Fibroblast of villous mesenchyme (primary cell): ENCODE results near the gene FBXO38. TPM values are rescaled to one million over a fixed set of nuclear protein-coding genes. Genes with fewer than 3 reads are reported as not detected.

Source experiments
- DNase-seq: peaks from one replicate; pipeline ENCODE4 v3.0.0-alpha.2; 2010; ENCODE audit warnings: low read depth
- H3K4me3 ChIP-seq: 2 replicates; pipeline ENCODE4 v1.5.1; 2011; ENCODE audit warnings: low read depth, mild to moderate bottlenecking, low read length
- total RNA-seq: library from RNA; depleted of rRNA; stranded (reverse); fragments of >200 nt; gene quantifications from 2 replicates; pipeline ENCODE4 v1.2.3, GENCODE V29; 2012
- TF ChIP-seq, protein P1 (sequence below): IDR thresholded peaks from 2 replicates; pipeline ENCODE4 v1.5.1; 2012; ENCODE audit warnings: low read depth, mild to moderate bottlenecking, low read length; ENCODE audit not compliant: insufficient read depth

FBXO38 gene
- total RNA-seq, 1 donor: 74.7 TPM

DNA sequence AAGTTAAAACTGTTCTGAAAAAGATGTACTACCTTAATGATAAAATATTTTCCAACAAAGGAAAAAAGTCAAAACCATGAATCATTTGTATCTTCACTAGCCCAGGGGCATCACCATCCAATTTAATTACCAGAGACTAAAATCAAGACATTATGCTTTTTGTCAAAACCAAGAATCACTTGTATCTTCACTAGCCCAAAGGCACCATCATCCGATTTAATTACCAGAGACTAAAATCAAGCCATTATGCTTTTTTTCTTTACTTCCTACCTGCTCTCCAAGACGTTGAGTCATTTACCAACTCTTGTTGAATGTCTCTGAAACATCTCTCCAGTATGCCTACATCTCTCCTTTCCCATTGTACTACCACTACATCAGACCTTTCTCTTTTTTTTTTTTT is 37.9 kb downstream of the FBXO38 start:
- no peak overlapping the region for H3K4me3 ChIP-seq
- TF ChIP-seq, protein P1, sequence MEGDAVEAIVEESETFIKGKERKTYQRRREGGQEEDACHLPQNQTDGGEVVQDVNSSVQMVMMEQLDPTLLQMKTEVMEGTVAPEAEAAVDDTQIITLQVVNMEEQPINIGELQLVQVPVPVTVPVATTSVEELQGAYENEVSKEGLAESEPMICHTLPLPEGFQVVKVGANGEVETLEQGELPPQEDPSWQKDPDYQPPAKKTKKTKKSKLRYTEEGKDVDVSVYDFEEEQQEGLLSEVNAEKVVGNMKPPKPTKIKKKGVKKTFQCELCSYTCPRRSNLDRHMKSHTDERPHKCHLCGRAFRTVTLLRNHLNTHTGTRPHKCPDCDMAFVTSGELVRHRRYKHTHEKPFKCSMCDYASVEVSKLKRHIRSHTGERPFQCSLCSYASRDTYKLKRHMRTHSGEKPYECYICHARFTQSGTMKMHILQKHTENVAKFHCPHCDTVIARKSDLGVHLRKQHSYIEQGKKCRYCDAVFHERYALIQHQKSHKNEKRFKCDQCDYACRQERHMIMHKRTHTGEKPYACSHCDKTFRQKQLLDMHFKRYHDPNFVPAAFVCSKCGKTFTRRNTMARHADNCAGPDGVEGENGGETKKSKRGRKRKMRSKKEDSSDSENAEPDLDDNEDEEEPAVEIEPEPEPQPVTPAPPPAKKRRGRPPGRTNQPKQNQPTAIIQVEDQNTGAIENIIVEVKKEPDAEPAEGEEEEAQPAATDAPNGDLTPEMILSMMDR: no peak
- no peak for DNase-seq

DNA sequence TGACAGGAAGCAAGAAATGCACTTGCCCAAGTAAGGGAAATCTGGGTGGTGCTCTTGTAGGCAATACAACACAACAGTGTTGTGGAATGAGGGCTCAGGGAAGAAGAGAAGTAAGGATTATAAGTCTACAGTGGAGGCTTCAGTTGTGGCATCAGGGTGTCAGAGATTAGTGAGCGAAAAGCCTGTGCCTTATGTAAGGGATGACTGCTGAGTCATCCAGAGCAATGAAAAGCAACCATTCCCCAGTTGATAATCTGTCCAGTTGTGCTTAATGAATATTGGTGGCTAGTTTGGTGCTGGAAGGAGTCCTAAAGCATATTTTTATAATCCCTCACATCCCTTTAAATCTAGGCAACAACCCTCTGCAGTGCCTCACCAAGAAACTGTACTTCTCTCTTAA is 42.0 kb downstream of the FBXO38 start:
- TF ChIP-seq, protein P1: no peak
- peak; percentile 23 for DNase-seq
- no peak overlapping the region for H3K4me3 ChIP-seq

DNA sequence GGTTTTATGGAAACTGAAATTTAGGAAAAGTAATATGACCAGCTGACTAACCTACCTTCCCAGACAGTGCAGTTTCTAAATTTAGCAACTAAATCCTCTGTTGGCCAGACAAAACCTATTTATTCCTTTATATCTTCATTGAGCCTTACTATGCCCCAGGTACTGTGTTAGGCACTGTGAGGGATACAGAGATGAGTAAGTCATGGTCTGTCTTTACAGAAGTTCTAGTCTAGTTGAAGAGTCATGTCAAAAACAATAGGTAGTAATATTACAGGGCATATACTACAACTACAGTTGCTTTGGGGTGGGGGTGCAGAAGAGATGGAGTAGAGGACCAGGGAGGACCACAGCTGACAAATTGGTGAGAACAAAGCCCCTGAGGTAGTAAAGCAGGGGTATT is 42.8 kb downstream of the FBXO38 start:
- TF ChIP-seq, protein P1: no peak
- H3K4me3 ChIP-seq: no peak overlapping the region
- DNase-seq: no peak

DNA sequence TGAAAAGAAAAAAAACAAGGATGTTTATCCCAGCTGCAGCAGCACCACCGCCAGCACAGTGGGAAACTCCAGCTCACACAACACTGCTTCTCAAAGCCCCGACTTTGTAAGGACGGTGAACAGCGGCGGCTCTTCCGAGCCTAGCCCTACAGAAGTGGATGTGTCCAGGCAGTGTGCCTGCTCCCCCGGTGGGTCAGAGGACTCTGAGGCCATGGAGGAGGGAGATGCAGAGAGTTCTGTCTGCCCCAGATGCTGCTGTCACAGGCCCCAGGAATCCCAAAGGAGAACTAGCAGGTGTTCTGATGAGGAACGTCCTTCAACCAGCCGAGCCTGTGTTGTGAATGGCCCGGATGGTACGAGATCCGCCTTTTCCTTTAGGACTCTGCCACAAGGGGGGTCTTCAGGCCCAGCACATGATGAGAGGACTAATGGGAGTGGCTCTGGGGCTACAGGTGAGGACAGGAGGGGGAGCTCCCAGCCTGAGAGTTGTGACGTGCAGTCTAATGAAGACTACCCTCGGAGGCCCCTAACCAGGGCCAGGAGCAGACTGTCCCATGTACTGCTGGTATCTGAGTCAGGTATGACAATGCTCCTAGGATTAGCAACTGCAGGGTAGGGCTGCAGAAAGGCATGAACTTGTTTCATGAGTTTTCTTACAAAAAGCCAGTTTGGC is 43.7 kb downstream of the FBXO38 start:
- TF ChIP-seq, protein P1: no peak
- DNase-seq: no peak
- H3K4me3 ChIP-seq: no peak overlapping the region

DNA sequence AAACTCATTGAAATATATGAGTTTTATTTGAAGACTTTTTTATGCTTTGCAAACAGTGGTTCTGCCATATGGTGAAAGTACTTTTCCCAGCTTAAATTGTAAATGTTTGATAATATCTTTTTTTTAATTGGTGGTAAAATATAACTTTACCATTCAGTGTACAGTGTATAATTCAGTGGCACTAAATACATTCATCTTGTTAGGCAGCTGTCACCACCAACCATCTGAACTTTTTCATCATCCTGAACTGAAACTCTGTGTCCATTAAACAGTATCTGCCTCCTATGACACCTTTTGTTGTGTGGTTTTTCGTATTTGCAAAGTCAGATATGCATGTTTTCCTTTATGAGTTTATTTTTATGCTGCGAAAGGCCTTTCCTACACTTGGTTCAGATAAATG is 45.1 kb downstream of the FBXO38 start:
- TF ChIP-seq, protein P1: no peak
- no peak overlapping the region for H3K4me3 ChIP-seq
- no peak for DNase-seq

DNA sequence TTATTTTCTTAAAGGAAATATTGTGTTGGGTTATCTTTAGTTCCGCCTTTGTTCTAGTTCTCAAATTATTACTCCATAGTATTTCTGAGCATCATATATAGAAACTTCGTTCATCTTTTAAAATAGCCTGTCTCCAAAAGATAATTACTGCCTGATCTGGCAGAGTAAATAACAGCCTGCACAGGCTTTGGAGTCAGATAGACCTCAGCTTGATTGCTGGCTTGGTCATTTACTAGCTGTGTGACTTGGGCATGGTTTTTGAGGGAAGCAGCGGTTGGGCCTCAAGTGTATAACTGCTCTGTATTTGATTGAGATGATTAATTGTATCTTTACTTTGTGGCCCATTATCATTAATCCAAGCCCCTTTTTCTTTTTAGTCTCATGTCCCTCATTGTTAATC is 50.1 kb downstream of the FBXO38 start:
- TF ChIP-seq, protein P1: no peak
- no peak for DNase-seq

DNA sequence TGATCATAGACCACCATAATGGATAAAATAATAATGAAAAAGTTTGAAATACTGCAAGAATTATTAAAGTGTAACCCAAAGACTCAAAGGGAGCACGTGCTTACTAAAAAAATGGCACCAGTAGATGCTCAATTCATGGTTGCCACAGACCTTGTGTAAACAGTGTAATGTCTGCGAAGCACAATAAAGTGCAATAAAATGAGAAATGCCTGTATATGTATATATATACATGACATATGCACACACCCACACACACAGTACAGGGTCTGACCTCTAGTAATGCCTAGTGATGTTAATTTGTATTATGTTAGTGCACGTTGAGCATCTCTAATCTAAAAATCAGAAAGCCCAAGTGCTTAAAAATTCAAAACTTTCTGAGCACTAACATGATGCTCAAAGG is 52.3 kb downstream of the FBXO38 start:
- TF ChIP-seq, protein P1: no peak
- no peak overlapping the region for H3K4me3 ChIP-seq
- DNase-seq: no peak

More for the DNA sequence above, 50.1 kb downstream of the FBXO38 start:
- no peak overlapping the region for H3K4me3 ChIP-seq
